ENCODE data around the gene DHRSX. TPM values are rescaled to one million over a fixed set of nuclear protein-coding genes. Genes with fewer than 3 reads are reported as not detected.

The DHRSX gene
- total RNA-seq, 1 experiment from 2014 or later: 24.7 TPM

DNA sequence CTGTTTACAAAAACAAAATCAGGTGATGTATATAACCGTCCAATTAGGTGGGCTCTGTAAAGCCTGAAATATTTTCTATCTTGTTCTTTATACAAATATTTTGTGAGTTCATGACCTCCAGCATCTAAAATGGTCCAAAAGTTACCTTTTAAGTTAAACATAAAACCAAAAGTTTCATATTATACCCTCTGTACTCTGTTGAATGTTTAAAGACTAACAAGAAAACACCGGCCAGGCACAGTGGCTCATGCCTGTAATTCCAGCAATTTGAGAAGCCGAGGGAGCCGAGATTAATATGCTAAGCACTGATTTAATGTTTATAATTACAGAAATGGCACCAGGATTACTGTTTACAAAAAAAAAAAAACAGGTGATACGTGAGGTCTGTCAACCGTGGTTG, 328.4 kb downstream of the DHRSX start:
- DNase-seq (ENCODE audit: extremely low read depth, low read depth): no peak

Other genes starting within 250 kb of the DHRSX start
- 36.9 and 37.4 TPM in 2 replicates for gene ZBED1, start within 50 bp of the DHRSX start, total RNA-seq (2014; rRNA removed; shearing (Covaris generic))
- gene CD99, start 190.3 kb upstream of the DHRSX start, total RNA-seq (2014; rRNA removed; shearing (Covaris generic)): 409 and 426 TPM in 2 replicates

Measured in NCI-H460 (cell line).